ENCODE measurements around the gene DNAJB6.

DNA sequence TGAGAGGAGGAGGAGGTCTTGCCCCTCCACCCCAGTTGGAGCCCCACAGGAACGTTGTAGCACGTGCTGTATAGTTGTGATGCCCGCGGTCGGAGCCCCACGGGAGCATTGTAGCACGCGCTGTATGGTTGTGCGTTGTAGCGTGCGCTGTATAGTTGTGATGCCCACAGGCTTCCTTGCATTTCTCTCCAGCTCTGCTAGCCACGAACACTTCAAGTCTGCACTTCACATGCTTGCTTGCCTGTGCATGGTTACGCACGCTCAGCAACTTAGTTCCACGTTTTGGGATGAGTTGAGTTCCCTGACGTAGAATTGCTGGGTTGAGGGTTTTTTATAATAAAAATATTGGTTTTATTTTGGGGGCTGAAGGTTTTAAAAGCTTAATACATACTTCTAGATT is 41.6 kb downstream of the DNAJB6 start:
- TF ChIP-seq, protein P1, sequence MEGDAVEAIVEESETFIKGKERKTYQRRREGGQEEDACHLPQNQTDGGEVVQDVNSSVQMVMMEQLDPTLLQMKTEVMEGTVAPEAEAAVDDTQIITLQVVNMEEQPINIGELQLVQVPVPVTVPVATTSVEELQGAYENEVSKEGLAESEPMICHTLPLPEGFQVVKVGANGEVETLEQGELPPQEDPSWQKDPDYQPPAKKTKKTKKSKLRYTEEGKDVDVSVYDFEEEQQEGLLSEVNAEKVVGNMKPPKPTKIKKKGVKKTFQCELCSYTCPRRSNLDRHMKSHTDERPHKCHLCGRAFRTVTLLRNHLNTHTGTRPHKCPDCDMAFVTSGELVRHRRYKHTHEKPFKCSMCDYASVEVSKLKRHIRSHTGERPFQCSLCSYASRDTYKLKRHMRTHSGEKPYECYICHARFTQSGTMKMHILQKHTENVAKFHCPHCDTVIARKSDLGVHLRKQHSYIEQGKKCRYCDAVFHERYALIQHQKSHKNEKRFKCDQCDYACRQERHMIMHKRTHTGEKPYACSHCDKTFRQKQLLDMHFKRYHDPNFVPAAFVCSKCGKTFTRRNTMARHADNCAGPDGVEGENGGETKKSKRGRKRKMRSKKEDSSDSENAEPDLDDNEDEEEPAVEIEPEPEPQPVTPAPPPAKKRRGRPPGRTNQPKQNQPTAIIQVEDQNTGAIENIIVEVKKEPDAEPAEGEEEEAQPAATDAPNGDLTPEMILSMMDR (IDR thresholded peaks at IDR 0.05), result no peak
- TF ChIP-seq POLR2A (IDR thresholded peaks at IDR 0.05), result no peak

Data from suprapubic skin (tissue), 3 donors.